HCT116 (cell line): ENCODE data around the gene GUK1. TPM values are rescaled to one million over a fixed set of nuclear protein-coding genes. Genes with fewer than 3 reads are reported as not detected.

Source experiments
- ATAC-seq: fragments of 200-7000 bp; cut with Tn5 transposase; 2 replicates; pipeline ENCODE4 v1.9.1; 2020; ENCODE audit warnings: mild to moderate bottlenecking, moderate library complexity
- BruUV-seq: library from RNA; stranded (reverse); fragments of 400-500 nt; replicated peaks from 2 replicates; lab custom pipeline; 2021; lab: Mats Ljungman, UMichigan
- CTCF ChIA-PET: fragments of 300-600 bp; sonication (Branson Sonifier 250); formaldehyde crosslinking; loops from one replicate; lab custom pipeline; 2021; ENCODE audit warnings: antibody characterized with exemption; lab: Charles Lee
- POLR2A ChIA-PET: fragments of 300-600, 350-600 bp; sonication (Branson Sonifier 250); formaldehyde crosslinking; loops from one replicate; lab custom pipeline; 2021; ENCODE audit warnings: antibody characterized with exemption; lab: Charles Lee
- RAD21 ChIA-PET, 2 experiments: fragments of 300-600 bp; sonication (Branson Sonifier 250); formaldehyde crosslinking; loops; one replicate each; lab custom pipeline; 2023; ENCODE audit warnings: low total read pairs in 2 of 2; ENCODE audit not compliant: uncharacterized antibody in 2 of 2, unreplicated experiment in 2 of 2, low non-redundant PET in 1 of 2; lab: Charles Lee
- DNase-seq: peaks from one replicate; pipeline ENCODE4 v3.0.0-alpha.2; 2010; ENCODE audit warnings: low read depth, low spot score
- H2AFZ ChIP-seq: fragments of 200-600 bp; shearing (Covaris generic), sonication (generic); 2 replicates; pipeline ENCODE4 v1.6.1; 2017; ENCODE audit warnings: low read depth, mixed run types, mixed read lengths, antibody characterized with exemption, low read length; ENCODE audit not compliant: poor library complexity, severe bottlenecking
- H3K27ac ChIP-seq: 2 replicates; pipeline ENCODE4 v1.5.1; 2012; ENCODE audit warnings: low read depth, low read length
- H3K27me3 ChIP-seq: fragments of 200-600 bp; sonication (generic); 2 replicates; pipeline ENCODE4 v1.6.1; 2016; ENCODE audit warnings: mixed run types, low read length, mixed read lengths; ENCODE audit not compliant: insufficient read depth
- H3K36me3 ChIP-seq, 2 experiments: fragments of 200-500 bp in 1 of 2; fragments of 200-600 bp in 1 of 2; sonication (Bioruptor generic) in 1 of 2; sonication (generic) in 1 of 2; 2 replicates each; pipeline versions ENCODE4 v1.5.1 to v1.6.1; 2014 to 2016; ENCODE audit warnings: low read length in 2 of 2, inconsistent platforms in 1 of 2, mixed read lengths in 1 of 2, mixed run types in 1 of 2; ENCODE audit not compliant: insufficient read depth in 2 of 2, control insufficient read depth in 1 of 2
- H3K4me1 ChIP-seq, 2 experiments: fragments of 200-600 bp in 1 of 2; sonication (generic) in 1 of 2; 2 replicates each; pipeline versions ENCODE4 v1.5.1 to v1.6.1; 2012 to 2017; ENCODE audit warnings: low read length in 2 of 2, inconsistent platforms in 1 of 2, mild to moderate bottlenecking in 1 of 2, mixed read lengths in 1 of 2, mixed run types in 1 of 2, moderate library complexity in 1 of 2; ENCODE audit not compliant: insufficient read depth in 2 of 2, control insufficient read depth in 1 of 2
- H3K4me2 ChIP-seq: fragments of 200-600 bp; sonication (generic); 2 replicates; pipeline ENCODE4 v1.6.1; 2017; ENCODE audit warnings: mixed run types, low read length, mixed read lengths
- H3K4me3 ChIP-seq, 2 experiments: fragments of 200-600 bp in 1 of 2; sonication (generic) in 1 of 2; replicated peaks in 1 of 2; 2 replicates each; pipeline ENCODE4 v1.5.1; 2011 to 2016; ENCODE audit warnings: low read length in 2 of 2, control low read depth in 1 of 2, low read depth in 1 of 2, mild to moderate bottlenecking in 1 of 2, mixed read lengths in 1 of 2, mixed run types in 1 of 2
- H3K79me2 ChIP-seq: fragments of 200-600 bp; sonication (generic); 2 replicates; pipeline ENCODE4 v1.6.1; 2017; ENCODE audit warnings: mild to moderate bottlenecking, mixed run types, low read length, moderate library complexity, mixed read lengths; ENCODE audit not compliant: insufficient read depth
- H3K9ac ChIP-seq: fragments of 200-600 bp; sonication (generic); 2 replicates; pipeline ENCODE4 v1.6.1; 2016; ENCODE audit warnings: low read length, mixed read lengths
- H3K9me2 ChIP-seq: fragments of 200-600 bp; sonication (generic), shearing (Covaris generic); 2 replicates; pipeline ENCODE4 v1.6.1; 2017; ENCODE audit warnings: mixed run types, mild to moderate bottlenecking, moderate library complexity; ENCODE audit not compliant: insufficient read depth
- H3K9me3 ChIP-seq, 2 experiments: fragments of 200-500 bp in 1 of 2; fragments of 200-600 bp in 1 of 2; sonication (Bioruptor generic) in 1 of 2; sonication (generic) in 1 of 2; 2 replicates each; pipeline ENCODE4 v1.6.1; 2014 to 2017; ENCODE audit warnings: low read length in 2 of 2, mixed read lengths in 2 of 2, inconsistent platforms in 1 of 2, low read depth in 1 of 2, mild to moderate bottlenecking in 1 of 2, mixed run types in 1 of 2, moderate library complexity in 1 of 2; ENCODE audit not compliant: control insufficient read depth in 1 of 2, insufficient read depth in 1 of 2
- H4K20me1 ChIP-seq: fragments of 200-600 bp; sonication (generic), shearing (Covaris generic); 2 replicates; pipeline ENCODE4 v1.6.1; 2017; ENCODE audit warnings: mixed run types, mild to moderate bottlenecking, moderate library complexity; ENCODE audit not compliant: insufficient read depth
- CBX3 ChIP-seq: IDR thresholded peaks from 2 replicates; pipeline ENCODE4 v1.6.1; 2012; ENCODE audit warnings: low read depth
- CEBPB ChIP-seq: IDR thresholded peaks from 2 replicates; pipeline ENCODE4 v1.6.1; 2012; ENCODE audit warnings: low read depth
- ELF1 ChIP-seq: IDR thresholded peaks from 2 replicates; pipeline ENCODE4 v1.6.1; 2012; ENCODE audit warnings: low read depth, borderline replicate concordance
- EZH2 ChIP-seq: fragments of 200-600 bp; sonication (generic); IDR thresholded peaks from 2 replicates; pipeline ENCODE4 v1.6.1; 2017; ENCODE audit warnings: antibody characterized with exemption, mixed run types
- EZH2phosphoT487 ChIP-seq: fragments of 200-600 bp; IDR thresholded peaks from 2 replicates; pipeline ENCODE4 v1.6.1; 2018; ENCODE audit warnings: antibody characterized with exemption, borderline replicate concordance
- RAD21 ChIP-seq: IDR thresholded peaks from 2 replicates; pipeline ENCODE4 v1.6.1; 2012; ENCODE audit warnings: low read depth, mild to moderate bottlenecking
- TCF7L2 ChIP-seq: IDR thresholded peaks from 2 replicates; pipeline ENCODE4 v1.7.0; 2011; ENCODE audit warnings: borderline replicate concordance, inconsistent platforms; ENCODE audit not compliant: insufficient read depth, insufficient read length; ENCODE audit errors: extremely low read depth
- ZBTB33 ChIP-seq: IDR thresholded peaks from 2 replicates; pipeline ENCODE4 v1.6.1; 2011; ENCODE audit warnings: mild to moderate bottlenecking, low read length, moderate library complexity; ENCODE audit not compliant: insufficient replicate concordance; ENCODE audit errors: extremely low read depth
- intact Hi-C: fragments of 100-400 bp; cut with micrococcal nuclease; formaldehyde crosslinking; loops from 2 replicates; pipeline ENCODE4 v1.10.0; 2022
- total RNA-seq: library from RNA; stranded (reverse); gene quantifications from one replicate; pipeline ENCODE4 v1.2.1, GENCODE V29; 2021; ENCODE audit not compliant: unreplicated experiment
- TF ChIP-seq, protein P1 (sequence below), 3 experiments: fragments of 200-600 bp in 1 of 3; sonication (generic) in 1 of 3; IDR thresholded peaks in 2 of 3; conservative IDR thresholded peaks in 1 of 3; 2 replicates each; pipeline ENCODE4 v1.5.1; 2012 to 2017; ENCODE audit warnings: low read depth in 2 of 3, low read length in 2 of 3, antibody characterized with exemption in 1 of 3, borderline replicate concordance in 1 of 3, control low read depth in 1 of 3, mild to moderate bottlenecking in 1 of 3, mixed read lengths in 1 of 3, mixed run types in 1 of 3, moderate library complexity in 1 of 3; ENCODE audit not compliant: insufficient read depth in 1 of 3
- TF ChIP-seq, protein P2 (sequence below): IDR thresholded peaks from 2 replicates; pipeline ENCODE4 v1.6.1; 2012

Gene GUK1
- total RNA-seq, 1 experiment from 2014 or later: 145 TPM

- no peak overlapping the region for H3K27ac ChIP-seq
- CTCF ChIA-PET: no interaction called here
- H3K36me3 ChIP-seq: peaks cover 0 to 14% of the 10 kb centered on the region in 2 experiments; a peak in 1 of 4 replicates
- H3K4me1 ChIP-seq: peaks cover 4 to 25% of the 10 kb centered on the region in 2 experiments; a peak in 3 of 4 replicates
- TF ChIP-seq EZH2 (no peak), ELF1 (no peak), CEBPB (no peak), RAD21 (no peak)
- TF ChIP-seq, protein P1, sequence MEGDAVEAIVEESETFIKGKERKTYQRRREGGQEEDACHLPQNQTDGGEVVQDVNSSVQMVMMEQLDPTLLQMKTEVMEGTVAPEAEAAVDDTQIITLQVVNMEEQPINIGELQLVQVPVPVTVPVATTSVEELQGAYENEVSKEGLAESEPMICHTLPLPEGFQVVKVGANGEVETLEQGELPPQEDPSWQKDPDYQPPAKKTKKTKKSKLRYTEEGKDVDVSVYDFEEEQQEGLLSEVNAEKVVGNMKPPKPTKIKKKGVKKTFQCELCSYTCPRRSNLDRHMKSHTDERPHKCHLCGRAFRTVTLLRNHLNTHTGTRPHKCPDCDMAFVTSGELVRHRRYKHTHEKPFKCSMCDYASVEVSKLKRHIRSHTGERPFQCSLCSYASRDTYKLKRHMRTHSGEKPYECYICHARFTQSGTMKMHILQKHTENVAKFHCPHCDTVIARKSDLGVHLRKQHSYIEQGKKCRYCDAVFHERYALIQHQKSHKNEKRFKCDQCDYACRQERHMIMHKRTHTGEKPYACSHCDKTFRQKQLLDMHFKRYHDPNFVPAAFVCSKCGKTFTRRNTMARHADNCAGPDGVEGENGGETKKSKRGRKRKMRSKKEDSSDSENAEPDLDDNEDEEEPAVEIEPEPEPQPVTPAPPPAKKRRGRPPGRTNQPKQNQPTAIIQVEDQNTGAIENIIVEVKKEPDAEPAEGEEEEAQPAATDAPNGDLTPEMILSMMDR (IDR thresholded peaks at IDR 0.05 in 2 of 3, conservative IDR thresholded peaks at IDR 0.05 in 1 of 3; ENCODE audit: borderline replicate concordance in 1 of 3, insufficient read depth in 1 of 3, low read depth in 2 of 3, low read length in 2 of 3): no peak
- TF ChIP-seq, protein P2, sequence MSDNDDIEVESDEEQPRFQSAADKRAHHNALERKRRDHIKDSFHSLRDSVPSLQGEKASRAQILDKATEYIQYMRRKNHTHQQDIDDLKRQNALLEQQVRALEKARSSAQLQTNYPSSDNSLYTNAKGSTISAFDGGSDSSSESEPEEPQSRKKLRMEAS: no peak
- H2AFZ ChIP-seq: no peak overlapping the region
- POLR2A ChIA-PET: no interaction called here
- intact Hi-C loops: loop anchor here (2.0 kb wide), 1 partner anchor 33 kb away; the partner anchor contains the start of gene GUK1
- peak overlapping the region in 1 of 2 experiments; percentile 97; a peak in 2 of 4 replicates for H3K4me3 ChIP-seq
- H3K4me2 ChIP-seq: peak overlapping the region; percentile 99
- DNase-seq (no peak), ATAC-seq (no peak)
- RAD21 ChIA-PET: no interaction called here
- no peaks in the 10 kb centered on the region for H3K9me2 ChIP-seq
- H3K9ac ChIP-seq: no peak overlapping the region; the same call in 1 of the 2 replicates
- no TSS peak for BruUV-seq
- H3K27me3 ChIP-seq: no peaks in the 10 kb centered on the region
- peaks cover 26% of the 10 kb centered on the region for H3K79me2 ChIP-seq
- H4K20me1 ChIP-seq: no peaks in the 10 kb centered on the region
- H3K9me3 ChIP-seq: no peaks in the 10 kb centered on the region
These were observed 32.4 kb upstream of the GUK1 start for GRCh38 chr1:228107636-228108035.

DNA sequence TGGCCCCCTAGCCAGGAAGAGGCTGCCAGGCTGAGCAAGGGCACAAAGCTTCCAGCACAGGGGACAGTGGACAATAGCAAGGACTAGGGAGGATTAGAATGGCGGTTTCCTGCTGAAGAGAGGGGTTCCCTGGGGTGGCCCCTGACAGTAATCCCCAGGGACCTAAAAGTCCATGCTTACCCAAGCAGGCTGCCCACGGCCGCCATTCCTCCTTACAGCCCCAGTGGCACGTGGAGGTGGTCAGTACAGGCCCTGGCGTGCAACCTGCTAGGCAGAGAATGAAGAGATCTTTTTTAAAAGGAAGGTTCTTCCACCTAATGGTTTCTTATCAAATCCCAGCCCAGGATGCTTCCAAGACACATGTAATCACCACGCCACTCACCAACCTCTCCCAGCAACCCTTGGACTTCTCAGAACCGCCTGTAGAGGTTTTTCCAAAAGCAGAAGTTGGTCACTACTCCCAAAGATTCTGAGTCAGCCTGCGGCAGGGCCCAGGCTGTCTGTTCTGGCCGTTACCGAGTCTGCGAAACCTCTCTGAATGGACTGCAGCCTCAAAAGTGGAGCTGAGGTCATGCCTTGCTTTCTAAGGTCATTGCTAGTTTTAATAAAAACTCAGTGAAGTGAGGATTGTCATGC lies 31.9 kb upstream of the GUK1 start:
- no peak for TF ChIP-seq TCF7L2
- no peak for TF ChIP-seq ZBTB33
- no peak for TF ChIP-seq EZH2phosphoT487
- no peak for TF ChIP-seq CBX3
- no peak for TF ChIP-seq EZH2
- TF ChIP-seq, all 23 proteins: peak for 0
- Histone ChIP-seq H4K20me1 (no peaks in the 10 kb centered on the region), H2AFZ (no peak overlapping the region), H3K9ac (peak overlapping the region; percentile 97), H3K36me3 (peaks cover 0 to 14% of the 10 kb centered on the region in 2 experiments; a peak in 1 of 4 replicates), H3K27me3 (no peaks in the 10 kb centered on the region), H3K4me3 (peak overlapping the region; percentile 97 to 98), H3K4me2 (peak overlapping the region; percentile 99), H3K9me2 (no peaks in the 10 kb centered on the region), H3K79me2 (peaks cover 25% of the 10 kb centered on the region), H3K27ac (peak overlapping the region; percentile 57; the same call in 1 of the 2 replicates), H3K9me3 (no peaks in the 10 kb centered on the region), H3K4me1 (peaks cover 4 to 25% of the 10 kb centered on the region in 2 experiments; a peak in 3 of 4 replicates)
- ATAC-seq (no peak), DNase-seq (no peak)
- CTCF ChIA-PET: no interaction called here
- RAD21 ChIA-PET: no interaction called here
- no TSS peak for BruUV-seq
- POLR2A ChIA-PET: no interaction called here
- intact Hi-C loops: loop anchor here (2.0 kb wide), 1 partner anchor 33 kb away; the partner anchor contains the start of gene GUK1
